ENCODE data around the gene AKR1A1. TPM values are rescaled to one million over a fixed set of nuclear protein-coding genes. Genes with fewer than 3 reads are reported as not detected.
A peak's percentile ranks its signal among the peaks of the same experiment; 100 is the strongest.

AKR1A1 gene
- total RNA-seq, 1 experiment from 2014 or later, result 119 TPM

DNA sequence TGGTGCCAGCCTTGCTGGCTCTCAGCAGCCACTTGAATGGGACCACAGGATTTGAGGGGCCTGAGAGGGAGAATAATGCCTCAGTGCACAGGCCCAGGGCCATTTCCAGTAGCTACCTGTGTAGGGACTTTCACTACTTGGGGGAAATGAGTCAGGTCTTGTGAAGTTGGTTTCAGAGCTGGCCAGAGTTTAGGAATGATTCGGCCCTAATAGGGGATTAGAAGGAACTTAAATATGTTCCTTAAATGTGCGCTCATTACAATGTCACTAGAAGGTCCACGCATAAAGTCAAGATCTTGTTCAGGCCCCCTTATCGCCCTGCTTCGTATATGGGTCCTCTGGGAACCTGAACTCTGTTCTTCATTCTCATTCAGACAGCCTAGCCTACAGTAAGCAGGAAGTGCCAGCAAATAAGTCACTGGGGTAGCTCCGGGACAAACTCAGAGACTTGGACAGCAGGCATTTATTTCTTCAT lies 5.6 kb upstream of the AKR1A1 start:
- ChIA-PET CTCF (interaction anchor here (0.6 kb wide), 1 partner anchor 49 kb away, joined by 3 read pairs; no protein-coding TSS in a partner anchor), POLR2A (interaction anchor here (2.5 kb wide), 1 partner anchor 24 kb away, joined by 13 read pairs; the partner anchor contains the start of gene PRDX1)
- Mint-ChIP-seq H3K36me3 (ENCODE audit: insufficient read depth, unreplicated experiment) (peaks cover 5% of the 10 kb centered on the region), H3K9me3 (ENCODE audit: unreplicated experiment) (no peaks in the 10 kb centered on the region), H3K27ac (ENCODE audit: unreplicated experiment) (peak overlapping the region; percentile 67), H3K4me3 (ENCODE audit: unreplicated experiment) (no peak overlapping the region), H3K4me1 (ENCODE audit: low read depth, unreplicated experiment) (peaks cover 14% of the 10 kb centered on the region), H3K27me3 (ENCODE audit: insufficient read depth, unreplicated experiment) (no peaks in the 10 kb centered on the region)
- intact Hi-C loops (cut with micrococcal nuclease; ENCODE audit: unreplicated experiment), result no loop called here
- no peaks in the 10 kb centered on the region for H3K9me3 ChIP-seq
- TF ChIP-seq, protein P1, sequence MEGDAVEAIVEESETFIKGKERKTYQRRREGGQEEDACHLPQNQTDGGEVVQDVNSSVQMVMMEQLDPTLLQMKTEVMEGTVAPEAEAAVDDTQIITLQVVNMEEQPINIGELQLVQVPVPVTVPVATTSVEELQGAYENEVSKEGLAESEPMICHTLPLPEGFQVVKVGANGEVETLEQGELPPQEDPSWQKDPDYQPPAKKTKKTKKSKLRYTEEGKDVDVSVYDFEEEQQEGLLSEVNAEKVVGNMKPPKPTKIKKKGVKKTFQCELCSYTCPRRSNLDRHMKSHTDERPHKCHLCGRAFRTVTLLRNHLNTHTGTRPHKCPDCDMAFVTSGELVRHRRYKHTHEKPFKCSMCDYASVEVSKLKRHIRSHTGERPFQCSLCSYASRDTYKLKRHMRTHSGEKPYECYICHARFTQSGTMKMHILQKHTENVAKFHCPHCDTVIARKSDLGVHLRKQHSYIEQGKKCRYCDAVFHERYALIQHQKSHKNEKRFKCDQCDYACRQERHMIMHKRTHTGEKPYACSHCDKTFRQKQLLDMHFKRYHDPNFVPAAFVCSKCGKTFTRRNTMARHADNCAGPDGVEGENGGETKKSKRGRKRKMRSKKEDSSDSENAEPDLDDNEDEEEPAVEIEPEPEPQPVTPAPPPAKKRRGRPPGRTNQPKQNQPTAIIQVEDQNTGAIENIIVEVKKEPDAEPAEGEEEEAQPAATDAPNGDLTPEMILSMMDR (IDR thresholded peaks at IDR 0.05; ENCODE audit: insufficient read depth in 1 of 2, low read depth in 1 of 2, low read length in 1 of 2, severe bottlenecking in 1 of 2, unreplicated experiment in 1 of 2), result no peak
- H3K27me3 ChIP-seq (replicated peaks; ENCODE audit: control insufficient read depth, insufficient read depth, low read length), result no peaks in the 10 kb centered on the region
- BruUV-seq (replicated peaks), result no TSS peak
- no peak overlapping the region for H3K4me3 ChIP-seq (ENCODE audit: low read depth, low read length)
- H3K36me3 ChIP-seq (ENCODE audit: control insufficient read depth, insufficient read depth, low read length), result no peaks in the 10 kb centered on the region
- DNase-seq, result no peak
- H3K4me1 ChIP-seq, result peaks cover 10% of the 10 kb centered on the region; the same call in 1 of the 2 replicates

DNA sequence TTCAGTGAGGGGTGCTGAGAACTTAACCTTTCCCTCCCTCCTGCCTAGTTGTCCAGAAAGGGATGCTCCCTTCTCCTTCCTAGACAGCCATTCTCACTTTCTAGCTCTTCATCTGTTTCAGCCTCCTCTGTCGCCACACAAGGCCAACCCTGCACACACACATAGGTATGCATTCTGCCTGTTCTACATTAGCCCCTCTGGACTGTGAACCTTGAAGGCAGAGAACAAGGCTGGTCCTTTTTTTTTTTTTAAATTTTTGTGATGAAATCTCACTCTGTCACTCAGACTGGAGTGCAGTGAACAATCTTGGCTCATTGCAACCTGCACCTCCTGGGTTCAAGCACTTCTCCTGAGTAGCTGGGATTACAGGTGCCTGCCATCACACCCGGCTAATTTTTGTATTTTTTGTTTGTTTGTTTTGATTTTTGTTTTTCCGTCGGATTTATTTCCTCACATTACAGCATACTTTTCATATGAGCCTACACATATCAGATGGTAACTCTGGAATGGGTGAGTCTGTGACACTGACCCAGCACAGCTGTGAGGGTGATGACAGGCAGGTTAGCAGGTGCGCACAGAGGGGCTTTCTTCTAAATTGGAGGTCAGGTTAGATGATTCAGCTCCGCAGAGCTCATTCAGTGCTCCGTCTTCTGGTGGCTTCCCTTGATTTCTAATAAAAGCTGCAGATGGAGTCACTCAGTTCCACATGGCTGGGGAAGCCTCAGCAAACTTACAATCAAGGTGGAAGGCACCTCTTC lies 4.9 kb upstream of the AKR1A1 start:
- H3K4me1 Mint-ChIP-seq (ENCODE audit: low read depth, unreplicated experiment), result peaks cover 14% of the 10 kb centered on the region
- H3K9me3 Mint-ChIP-seq (ENCODE audit: unreplicated experiment), result no peaks in the 10 kb centered on the region
- BruUV-seq (replicated peaks), result no TSS peak
- H3K27ac Mint-ChIP-seq (ENCODE audit: unreplicated experiment), result peak overlapping the region; percentile 67
- Histone ChIP-seq H3K4me3 (ENCODE audit: low read depth, low read length) (no peak overlapping the region), H3K36me3 (ENCODE audit: control insufficient read depth, insufficient read depth, low read length) (no peaks in the 10 kb centered on the region), H3K4me1 (peaks cover 10% of the 10 kb centered on the region; the same call in 1 of the 2 replicates), H3K9me3 (no peaks in the 10 kb centered on the region), H3K27me3 (replicated peaks; ENCODE audit: control insufficient read depth, insufficient read depth, low read length) (no peaks in the 10 kb centered on the region)
- H3K27me3 Mint-ChIP-seq (ENCODE audit: insufficient read depth, unreplicated experiment), result no peaks in the 10 kb centered on the region
- CTCF ChIA-PET, result interaction anchor here (0.6 kb wide), 1 partner anchor 49 kb away, joined by 3 read pairs; no protein-coding TSS in a partner anchor
- POLR2A ChIA-PET, result interaction anchor here (0.5 to 2.5 kb wide), 2 partner anchors 24 to 140 kb away, joined by 3 to 13 read pairs; partner anchors contain the start of gene PRDX1
- peak; percentile 32 to 42 for DNase-seq
- H3K36me3 Mint-ChIP-seq (ENCODE audit: insufficient read depth, unreplicated experiment), result peaks cover 12% of the 10 kb centered on the region
- intact Hi-C loops (cut with micrococcal nuclease; ENCODE audit: unreplicated experiment), result no loop called here
- TF ChIP-seq, protein P1 (IDR thresholded peaks at IDR 0.05; ENCODE audit: insufficient read depth in 1 of 2, low read depth in 1 of 2, low read length in 1 of 2, severe bottlenecking in 1 of 2, unreplicated experiment in 1 of 2), result no peak
- H3K4me3 Mint-ChIP-seq (ENCODE audit: unreplicated experiment), result no peak overlapping the region

DNA sequence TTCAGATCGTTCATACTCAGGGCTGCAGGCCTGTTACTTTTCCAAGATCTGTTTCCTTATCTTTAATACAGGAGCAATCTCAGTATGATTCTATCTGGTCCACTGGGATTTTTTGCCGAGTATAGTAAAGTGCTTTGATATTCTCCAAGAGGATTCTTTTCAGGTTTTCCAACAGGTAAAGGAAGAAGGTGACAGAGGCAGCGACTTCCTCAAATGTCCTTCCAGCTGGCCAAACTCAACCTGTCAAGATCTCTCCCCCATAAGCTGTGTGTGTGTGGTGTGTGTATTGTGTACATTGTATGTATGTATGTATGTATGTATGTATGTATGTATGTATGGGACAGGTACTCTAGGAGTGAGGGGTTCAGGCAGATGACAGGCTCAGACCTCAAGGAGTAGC lies 1.1 kb downstream of the AKR1A1 start:
- POLR2A ChIA-PET, result interaction anchor here (1.3 to 2.4 kb wide), 3 partner anchors 9 to 31 kb away, joined by 8 to 40 read pairs (median 9); partner anchors contain the start of gene PRDX1
- peaks cover 47% of the 10 kb centered on the region for H3K36me3 Mint-ChIP-seq (ENCODE audit: insufficient read depth, unreplicated experiment)
- H3K4me1 ChIP-seq, result no peaks in the 10 kb centered on the region
- H3K36me3 ChIP-seq (ENCODE audit: control insufficient read depth, insufficient read depth, low read length), result 0 out of 2 replicates have a peak, but pooled peaks cover 2% of the 10 kb centered on the region
- H3K27me3 ChIP-seq (replicated peaks; ENCODE audit: control insufficient read depth, insufficient read depth, low read length), result no peaks in the 10 kb centered on the region
- no TSS peak for BruUV-seq (replicated peaks)
- peaks cover 6% of the 10 kb centered on the region for H3K4me1 Mint-ChIP-seq (ENCODE audit: low read depth, unreplicated experiment)
- CTCF ChIA-PET, result interaction anchor here (0.9 to 1.4 kb wide), 5 partner anchors 10 to 32 kb away, joined by 3 to 12 read pairs (median 4); partner anchors contain the start of genes NASP and PRDX1
- H3K4me3 ChIP-seq (ENCODE audit: low read depth, low read length), result peak overlapping the region; percentile 81
- no peaks in the 10 kb centered on the region for H3K27me3 Mint-ChIP-seq (ENCODE audit: insufficient read depth, unreplicated experiment)
- no peak for DNase-seq
- peak overlapping the region; percentile 90 for H3K27ac Mint-ChIP-seq (ENCODE audit: unreplicated experiment)
- H3K4me3 Mint-ChIP-seq (ENCODE audit: unreplicated experiment), result peak overlapping the region; percentile 95
- TF ChIP-seq, protein P1 (IDR thresholded peaks at IDR 0.05; ENCODE audit: insufficient read depth in 1 of 2, low read depth in 1 of 2, low read length in 1 of 2, severe bottlenecking in 1 of 2, unreplicated experiment in 1 of 2), result no peak
- H3K9me3 Mint-ChIP-seq (ENCODE audit: unreplicated experiment), result no peaks in the 10 kb centered on the region
- intact Hi-C loops (cut with micrococcal nuclease; ENCODE audit: unreplicated experiment), result loop anchor here (1.0 to 2.0 kb wide), 2 partner anchors 19 to 31 kb away; partner anchors contain the start of gene PRDX1
- H3K9me3 ChIP-seq, result no peaks in the 10 kb centered on the region
